DMS153 treated with DMSO at 0.1 percent for 48 hours (cell line): ENCODE measurements around the gene ZNF175.

Source experiments
- DNase-seq: peaks from one replicate; lab custom pipeline; 2025; ENCODE audit not compliant: unreplicated experiment; lab: John Stamatoyannopoulos, UW

Gene ZNF175

GRCh38 chr19:51587264-51588191, 16.4 kb downstream of the ZNF175 start:
- DNase-seq = no peak

GRCh38 chr19:51589511-51589910, 18.4 kb downstream of the ZNF175 start:
- no peak for DNase-seq

DNA sequence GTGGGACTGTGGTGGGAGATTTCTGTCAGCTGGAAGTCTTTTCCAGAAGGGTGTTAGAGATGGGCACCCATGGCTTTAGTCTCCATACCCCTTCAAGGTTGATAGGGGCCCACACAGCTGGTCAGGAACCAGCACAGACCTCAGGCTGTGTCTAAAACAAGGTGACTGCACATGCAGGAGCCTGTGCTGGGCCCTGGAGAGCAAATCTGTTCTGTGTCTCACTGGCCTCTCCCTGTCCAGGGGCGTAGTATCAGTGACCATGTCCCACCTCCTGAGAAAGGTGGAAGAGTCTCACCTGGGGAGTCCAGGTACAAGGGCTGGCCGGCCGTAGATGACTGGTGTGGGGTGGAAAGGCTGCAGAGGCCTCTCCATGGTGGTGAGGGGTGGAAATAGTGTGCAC, 19.4 kb downstream of the ZNF175 start:
- no peak for DNase-seq

- DNase-seq = no peak
These were observed 21.4 kb downstream of the ZNF175 start for GRCh38 chr19:51592521-51592920.

- no peak for DNase-seq
These were observed 22.2 kb downstream of the ZNF175 start for GRCh38 chr19:51593138-51593890.

DNA sequence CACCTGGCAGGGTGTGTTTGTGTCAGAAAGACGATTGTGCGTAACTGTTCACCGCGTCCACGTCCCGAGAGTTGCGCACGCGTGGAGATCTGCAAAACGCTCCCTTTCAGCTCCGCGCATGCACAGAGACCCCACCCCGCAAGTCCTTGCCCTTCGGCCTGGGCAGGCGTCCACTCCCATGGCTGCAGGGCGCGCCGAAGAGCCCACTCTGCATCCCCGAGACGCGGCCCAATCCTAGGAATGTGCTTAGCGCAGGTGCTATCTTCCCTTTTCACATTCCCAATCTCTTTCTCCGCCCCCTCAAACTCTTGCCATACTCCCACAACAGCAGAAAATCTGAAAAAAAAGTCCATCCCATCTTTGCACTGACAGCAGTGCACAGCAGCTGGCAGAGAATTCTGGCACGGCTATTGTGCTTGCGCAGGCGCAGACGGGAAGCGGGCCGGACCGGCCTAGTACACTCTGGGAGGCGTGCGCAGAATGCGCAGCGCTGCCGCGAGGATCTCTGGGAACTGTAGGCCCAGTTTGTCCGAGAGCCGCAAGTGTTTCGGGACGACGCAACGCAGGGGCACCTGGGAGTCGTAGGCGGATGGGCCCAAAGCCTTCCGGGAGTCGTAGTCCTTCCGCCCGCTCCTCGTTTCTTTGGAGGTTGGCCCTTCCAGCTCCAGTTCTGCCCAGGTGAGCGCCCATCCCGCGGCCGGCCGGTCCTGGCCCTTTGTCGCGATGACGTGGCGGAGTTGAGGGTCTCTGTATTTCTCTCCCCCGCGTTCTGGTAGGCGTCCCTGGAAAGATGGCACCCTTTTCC, 23.1 kb downstream of the ZNF175 start:
- peak; percentile 91 for DNase-seq

GRCh38 chr19:51594774-51595109, 23.7 kb downstream of the ZNF175 start:
- DNase-seq = no peak

- DNase-seq = no peak
These were observed 24.4 kb downstream of the ZNF175 start for GRCh38 chr19:51595190-51596175.

GRCh38 chr19:51598159-51598915, 27.3 kb downstream of the ZNF175 start:
- no peak for DNase-seq

GRCh38 chr19:51599084-51599483, 28.0 kb downstream of the ZNF175 start:
- no peak for DNase-seq

DNA sequence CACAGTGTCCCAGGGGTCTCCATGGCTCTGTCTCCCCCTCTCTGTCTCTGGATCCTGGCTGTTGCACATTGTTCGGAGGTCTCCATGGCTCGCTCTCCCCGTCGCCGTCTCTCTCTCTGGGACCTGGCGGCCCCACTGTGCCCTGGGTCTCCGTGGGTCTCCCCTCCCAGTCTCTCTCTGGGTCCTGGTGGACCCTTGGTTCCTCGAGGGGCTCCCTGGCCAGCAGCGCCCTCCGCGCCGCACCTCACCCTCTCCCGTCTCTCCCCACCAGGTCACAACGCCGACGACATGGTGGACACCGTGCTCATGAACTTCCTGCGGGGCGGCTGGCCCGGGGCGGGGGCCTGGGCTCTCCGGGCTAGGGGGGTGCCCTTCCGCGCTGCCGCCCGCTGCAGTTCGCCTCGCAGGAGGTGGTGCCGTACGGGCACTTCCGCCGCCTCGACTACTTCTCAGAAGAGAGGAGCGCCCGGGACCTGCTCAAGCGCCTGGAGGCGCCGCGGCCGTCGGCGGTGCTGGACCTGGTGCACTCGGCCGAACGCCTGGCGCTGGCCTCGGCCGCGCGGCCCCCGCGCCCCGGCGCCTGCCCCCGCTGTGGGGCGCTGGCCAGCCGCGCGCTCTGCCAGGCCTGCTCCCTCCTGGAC, 30.0 kb downstream of the ZNF175 start:
- no peak for DNase-seq

- DNase-seq = no peak
These were observed 31.2 kb downstream of the ZNF175 start for GRCh38 chr19:51602189-51602854.

DNA sequence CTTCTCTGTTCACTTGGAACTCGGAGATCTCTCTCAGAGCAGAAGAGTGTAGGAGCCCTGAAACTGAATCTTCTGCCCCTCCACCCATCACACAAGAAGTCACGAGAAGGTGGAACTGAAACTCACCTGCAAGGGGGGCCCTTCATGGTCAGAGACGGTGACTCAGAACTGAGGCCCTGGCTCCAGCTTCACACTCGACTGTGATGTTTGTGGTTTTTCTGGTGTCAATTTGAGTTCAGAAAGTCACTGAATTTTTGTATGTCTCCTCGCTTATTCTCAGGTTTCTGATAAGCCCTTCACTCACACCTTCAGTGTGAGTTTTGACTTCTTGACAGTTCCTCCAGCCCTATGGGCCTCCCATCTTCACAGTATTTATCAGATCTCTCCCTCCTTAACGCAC, 36.0 kb downstream of the ZNF175 start:
- no peak for DNase-seq

- no peak for DNase-seq
These were observed 37.0 kb downstream of the ZNF175 start for GRCh38 chr19:51607920-51608562.

DNA sequence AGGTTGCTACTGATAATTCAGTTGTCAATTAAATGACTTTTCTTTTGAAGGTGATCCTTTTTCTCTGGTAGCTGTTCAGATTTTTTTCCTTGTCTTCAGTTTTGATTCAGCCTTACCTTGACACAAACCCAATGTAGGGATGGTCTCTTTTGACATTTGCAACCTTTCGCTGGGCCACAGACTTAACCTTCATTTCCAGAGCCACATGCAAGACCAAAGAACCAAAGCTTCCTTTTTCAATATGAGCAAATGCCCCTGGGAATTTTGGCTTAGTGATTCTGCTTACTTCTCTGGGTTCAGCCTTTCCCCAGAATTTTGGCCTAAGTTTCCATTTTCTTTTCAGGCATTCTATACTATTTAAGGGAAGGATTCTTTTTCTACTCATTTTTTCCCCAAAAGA, 39.5 kb downstream of the ZNF175 start:
- no peak for DNase-seq

DNA sequence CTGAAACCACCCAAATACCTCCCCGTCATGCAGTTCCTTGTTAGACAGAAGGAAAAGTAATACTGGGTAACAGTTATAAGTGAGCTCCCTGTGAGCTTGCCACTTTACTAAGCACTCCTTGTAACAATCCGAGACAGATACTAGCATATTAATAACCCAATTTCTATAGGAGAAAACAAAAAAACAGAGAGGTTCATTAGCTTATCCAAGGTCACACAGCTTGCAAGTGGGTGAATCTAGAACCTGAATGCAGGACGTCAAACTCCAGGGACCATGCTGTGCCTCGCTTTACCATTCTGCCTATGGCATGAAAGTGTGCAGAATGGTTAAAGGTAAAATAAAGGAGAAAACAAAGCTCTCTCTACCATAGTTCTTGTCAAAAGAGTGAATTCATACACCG, 43.7 kb downstream of the ZNF175 start:
- DNase-seq = no peak

DNA sequence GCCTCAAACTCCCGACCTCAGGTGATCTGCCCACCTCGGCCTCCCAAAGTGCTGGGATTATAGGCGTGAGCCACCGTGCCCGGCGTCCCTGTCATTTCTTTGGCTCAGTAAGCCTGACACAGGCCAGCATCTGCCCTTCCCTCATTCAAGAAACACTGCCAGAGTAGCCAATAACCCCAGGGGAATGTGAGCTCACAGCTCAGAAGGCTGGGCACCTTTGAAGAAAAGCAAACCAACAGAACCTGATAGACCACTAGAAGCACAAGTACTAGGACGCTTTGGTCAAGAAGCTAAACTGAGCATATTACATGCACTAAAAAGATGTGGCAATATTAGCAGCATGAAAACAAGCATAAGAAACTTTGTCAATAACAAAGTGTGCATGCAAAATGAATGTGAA, 44.9 kb downstream of the ZNF175 start:
- DNase-seq = no peak

- no peak for DNase-seq
These were observed 50.1 kb downstream of the ZNF175 start for GRCh38 chr19:51621178-51621577.
